SU-DHL-6 (cell line): ENCODE measurements around the gene FOXN3.

Experiments used
- H2AFZ ChIP-seq: fragments of 200-600 bp; sonication (generic); 2 replicates; pipeline ENCODE4 v1.6.1; 2014; ENCODE audit warnings: low read depth, mild to moderate bottlenecking, moderate library complexity, mixed read lengths, antibody characterized with exemption, low read length; ENCODE audit not compliant: severe bottlenecking
- H3F3A ChIP-seq: fragments of 200-600 bp; shearing (Covaris generic); 2 replicates; pipeline ENCODE4 v1.6.0; 2016; ENCODE audit warnings: antibody characterized with exemption, mild to moderate bottlenecking; ENCODE audit not compliant: insufficient read depth
- H3K27ac ChIP-seq: fragments of 200-600 bp; sonication (generic); 2 replicates; pipeline ENCODE4 v1.5.1; 2016; ENCODE audit warnings: low read depth, mild to moderate bottlenecking, low read length, moderate library complexity, mixed read lengths
- H3K27me3 ChIP-seq: fragments of 200-600 bp; sonication (generic), shearing (Covaris generic); 2 replicates; pipeline ENCODE4 v1.6.0; 2014; ENCODE audit warnings: mild to moderate bottlenecking, low read length
- H3K36me3 ChIP-seq: fragments of 200-600 bp; sonication (generic); 2 replicates; pipeline ENCODE4 v1.6.1; 2014; ENCODE audit warnings: mild to moderate bottlenecking, low read length, mixed read lengths
- H3K4me2 ChIP-seq: fragments of 300-600, 200-600 bp; shearing (Covaris generic), sonication (generic); 2 replicates; pipeline ENCODE4 v1.6.0; 2014; ENCODE audit warnings: low read length, low read depth, mild to moderate bottlenecking; ENCODE audit not compliant: poor library complexity, severe bottlenecking
- H3K4me3 ChIP-seq: fragments of 200-600 bp; sonication (generic); 2 replicates; pipeline ENCODE4 v1.5.1; 2014; ENCODE audit warnings: antibody characterized with exemption, low read length, mild to moderate bottlenecking, mixed read lengths; ENCODE audit not compliant: insufficient read depth, poor library complexity, severe bottlenecking
- H3K79me2 ChIP-seq: fragments of 200-600 bp; sonication (generic); 2 replicates; pipeline ENCODE4 v1.6.1; 2014; ENCODE audit warnings: mild to moderate bottlenecking, low read length, moderate library complexity; ENCODE audit not compliant: insufficient read depth
- H3K9ac ChIP-seq: fragments of 200-600 bp; sonication (generic); 2 replicates; pipeline ENCODE4 v1.7.0; 2014; ENCODE audit warnings: mild to moderate bottlenecking, low read length
- H3K9me2 ChIP-seq: fragments of 200-600 bp; sonication (generic); replicated peaks from 2 replicates; pipeline ENCODE4 v1.6.1; 2014; ENCODE audit warnings: low read length; ENCODE audit not compliant: insufficient read depth
- H3K9me3 ChIP-seq: fragments of 200-600 bp; sonication (generic); 2 replicates; pipeline ENCODE4 v1.6.1; 2014; ENCODE audit warnings: low read length, mixed read lengths; ENCODE audit not compliant: insufficient read depth
- H4K20me1 ChIP-seq: fragments of 200-600 bp; sonication (generic); 2 replicates; pipeline ENCODE4 v1.6.1; 2014; ENCODE audit warnings: low read depth, mild to moderate bottlenecking, antibody characterized with exemption, low read length, moderate library complexity, mixed read lengths
- EZH2phosphoT487 ChIP-seq: fragments of 200-600 bp; sonication (generic), shearing (Covaris generic); conservative IDR thresholded peaks from 2 replicates; pipeline ENCODE4 v1.6.1; 2018; ENCODE audit warnings: mild to moderate bottlenecking, antibody characterized with exemption, low read length, moderate library complexity, mixed read lengths
- TF ChIP-seq, protein P1 (sequence below): fragments of 200-600 bp; sonication (generic); IDR thresholded peaks from one replicate; pipeline ENCODE4 v1.5.1; 2017; ENCODE audit warnings: antibody characterized with exemption, mild to moderate bottlenecking, low read length, moderate library complexity; ENCODE audit not compliant: insufficient read depth, poor library complexity, severe bottlenecking

Gene FOXN3

GRCh38 chr14:89136587-89136986 lies 280.4 kb downstream of the FOXN3 start:
- no peak overlapping the region for H3K4me3 ChIP-seq
- H4K20me1 ChIP-seq: no peaks in the 10 kb centered on the region
- TF ChIP-seq, protein P1, sequence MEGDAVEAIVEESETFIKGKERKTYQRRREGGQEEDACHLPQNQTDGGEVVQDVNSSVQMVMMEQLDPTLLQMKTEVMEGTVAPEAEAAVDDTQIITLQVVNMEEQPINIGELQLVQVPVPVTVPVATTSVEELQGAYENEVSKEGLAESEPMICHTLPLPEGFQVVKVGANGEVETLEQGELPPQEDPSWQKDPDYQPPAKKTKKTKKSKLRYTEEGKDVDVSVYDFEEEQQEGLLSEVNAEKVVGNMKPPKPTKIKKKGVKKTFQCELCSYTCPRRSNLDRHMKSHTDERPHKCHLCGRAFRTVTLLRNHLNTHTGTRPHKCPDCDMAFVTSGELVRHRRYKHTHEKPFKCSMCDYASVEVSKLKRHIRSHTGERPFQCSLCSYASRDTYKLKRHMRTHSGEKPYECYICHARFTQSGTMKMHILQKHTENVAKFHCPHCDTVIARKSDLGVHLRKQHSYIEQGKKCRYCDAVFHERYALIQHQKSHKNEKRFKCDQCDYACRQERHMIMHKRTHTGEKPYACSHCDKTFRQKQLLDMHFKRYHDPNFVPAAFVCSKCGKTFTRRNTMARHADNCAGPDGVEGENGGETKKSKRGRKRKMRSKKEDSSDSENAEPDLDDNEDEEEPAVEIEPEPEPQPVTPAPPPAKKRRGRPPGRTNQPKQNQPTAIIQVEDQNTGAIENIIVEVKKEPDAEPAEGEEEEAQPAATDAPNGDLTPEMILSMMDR: no peak
- no peak for TF ChIP-seq EZH2phosphoT487

DNA sequence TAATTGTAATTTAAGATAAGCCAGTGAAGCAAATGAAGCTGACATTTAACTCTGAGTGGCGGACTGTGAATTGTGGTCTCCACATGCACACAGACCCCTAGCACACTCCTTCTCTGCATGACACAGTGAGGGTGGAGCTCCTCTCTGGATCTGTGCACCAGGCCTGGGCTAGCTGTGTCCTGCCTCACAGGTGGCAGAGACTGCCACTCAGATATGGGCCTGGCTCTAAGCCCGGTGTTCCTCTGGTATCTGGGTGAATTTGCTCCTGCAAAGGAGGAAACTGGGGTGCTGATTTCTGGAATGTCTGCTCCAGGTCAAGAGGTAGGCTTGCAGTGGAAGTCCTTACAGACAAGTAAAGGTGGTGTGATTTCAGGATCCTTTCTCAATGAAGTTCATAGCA lies 282.4 kb downstream of the FOXN3 start:
- Histone ChIP-seq H3K27ac (no peak overlapping the region), H3K9ac (no peak overlapping the region), H3K9me3 (no peaks in the 10 kb centered on the region), H3K4me2 (no peak overlapping the region), H2AFZ (no peak overlapping the region), H3K9me2 (no peaks in the 10 kb centered on the region), H3K79me2 (no peaks in the 10 kb centered on the region), H3K36me3 (no peaks in the 10 kb centered on the region), H3K27me3 (no peaks in the 10 kb centered on the region), H3K4me3 (no peak overlapping the region), H3F3A (no peaks in the 10 kb centered on the region), H4K20me1 (no peaks in the 10 kb centered on the region)
- no peak for TF ChIP-seq EZH2phosphoT487
- TF ChIP-seq, protein P1: no peak

More at GRCh38 chr14:89136587-89136986, 280.4 kb downstream of the FOXN3 start:
- H2AFZ ChIP-seq: no peak overlapping the region
- H3K27me3 ChIP-seq: no peaks in the 10 kb centered on the region
- no peak overlapping the region for H3K9ac ChIP-seq
- no peaks in the 10 kb centered on the region for H3K9me3 ChIP-seq
- H3K27ac ChIP-seq: no peak overlapping the region
- H3K36me3 ChIP-seq: no peaks in the 10 kb centered on the region
- no peaks in the 10 kb centered on the region for H3F3A ChIP-seq
- H3K9me2 ChIP-seq: no peaks in the 10 kb centered on the region
- no peaks in the 10 kb centered on the region for H3K79me2 ChIP-seq
- no peak overlapping the region for H3K4me2 ChIP-seq

DNA sequence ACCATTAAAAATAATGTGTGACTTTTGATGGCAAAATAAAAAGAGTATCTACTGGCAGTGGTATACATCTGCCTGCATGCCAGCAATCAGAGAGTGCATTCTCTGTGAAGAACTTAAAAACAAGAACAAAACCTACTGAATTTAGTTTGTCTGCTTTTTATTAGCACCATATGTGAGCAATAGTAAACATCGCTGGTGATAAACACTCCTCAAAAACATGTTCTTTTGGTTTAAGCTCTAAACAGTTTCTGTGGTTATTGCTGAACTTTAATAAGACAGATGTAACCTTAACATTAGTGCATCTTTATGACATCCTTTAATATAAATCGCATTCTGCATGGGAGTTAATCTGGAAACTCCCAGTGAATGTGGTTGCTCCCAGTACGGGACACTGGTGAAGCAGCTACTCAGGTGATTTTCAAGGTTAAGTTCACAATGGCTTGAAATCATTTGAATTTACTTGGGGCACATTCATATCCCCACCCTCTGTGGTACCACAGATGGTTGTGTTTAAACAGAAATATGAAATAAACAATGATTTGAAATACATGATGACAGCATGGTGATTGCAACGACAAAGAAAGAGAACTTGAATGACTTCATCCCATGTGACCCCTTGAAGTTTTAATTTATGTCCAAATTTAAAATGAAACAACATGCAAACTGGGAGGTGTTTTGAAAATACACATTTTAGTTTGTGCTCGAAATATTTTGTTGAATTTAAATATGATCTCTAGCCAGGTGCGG lies 285.9 kb downstream of the FOXN3 start:
- H3F3A ChIP-seq: no peaks in the 10 kb centered on the region
- H3K4me2 ChIP-seq: no peak overlapping the region

More for the DNA sequence above, 285.9 kb downstream of the FOXN3 start:
- no peak overlapping the region for H2AFZ ChIP-seq
- H3K4me3 ChIP-seq: no peak overlapping the region
- H3K9me2 ChIP-seq: no peaks in the 10 kb centered on the region
- no peaks in the 10 kb centered on the region for H3K36me3 ChIP-seq
- H4K20me1 ChIP-seq: no peaks in the 10 kb centered on the region
- no peaks in the 10 kb centered on the region for H3K79me2 ChIP-seq
- TF ChIP-seq EZH2phosphoT487: no peak
- TF ChIP-seq, protein P1: no peak
- no peaks in the 10 kb centered on the region for H3K9me3 ChIP-seq
- no peaks in the 10 kb centered on the region for H3K27me3 ChIP-seq
- no peak overlapping the region for H3K9ac ChIP-seq
- no peak overlapping the region for H3K27ac ChIP-seq
